Measurements from ENCODE around the gene PFKP. TPM values are rescaled to one million over a fixed set of nuclear protein-coding genes. Genes with fewer than 3 reads are reported as not detected.

The PFKP gene
- 17.5 and 24.6 TPM in 2 replicates for total RNA-seq
- polyA plus RNA-seq = 48.9 and 56.0 TPM in 2 replicates

- Histone ChIP-seq H3K4me1 (ENCODE audit: insufficient read depth) (peaks cover 8% of the 10 kb centered on the region), H3K9me2 (replicated peaks; ENCODE audit: insufficient read depth) (no peaks in the 10 kb centered on the region), H4K20me1 (ENCODE audit: insufficient read depth, poor library complexity, severe bottlenecking) (no peaks in the 10 kb centered on the region), H3K4me3 (peak within 1 kb of the TSS; percentile 87), H3K27me3 (peaks cover 35% of the 10 kb centered on the region), H3K27ac (peak within 1 kb of the TSS; percentile 20), H3K79me2 (peaks cover 3% of the 10 kb centered on the region), H3K9me3 (ENCODE audit: low read depth) (no peaks in the 10 kb centered on the region), H3K4me2 (peak within 1 kb of the TSS; percentile 99), H3K36me3 (replicated peaks; ENCODE audit: insufficient read depth, low read depth) (no peaks in the 10 kb centered on the region), H2AFZ (peak within 1 kb of the TSS; percentile 86)
- peak; percentile 35 for TF ChIP-seq EZH2 (IDR thresholded peaks at IDR 0.05; ENCODE audit: borderline replicate concordance)
- no peak for TF ChIP-seq EZH2phosphoT487 (IDR thresholded peaks at IDR 0.05; ENCODE audit: low read depth, severe bottlenecking, unreplicated experiment)
- TF ChIP-seq, protein P1, sequence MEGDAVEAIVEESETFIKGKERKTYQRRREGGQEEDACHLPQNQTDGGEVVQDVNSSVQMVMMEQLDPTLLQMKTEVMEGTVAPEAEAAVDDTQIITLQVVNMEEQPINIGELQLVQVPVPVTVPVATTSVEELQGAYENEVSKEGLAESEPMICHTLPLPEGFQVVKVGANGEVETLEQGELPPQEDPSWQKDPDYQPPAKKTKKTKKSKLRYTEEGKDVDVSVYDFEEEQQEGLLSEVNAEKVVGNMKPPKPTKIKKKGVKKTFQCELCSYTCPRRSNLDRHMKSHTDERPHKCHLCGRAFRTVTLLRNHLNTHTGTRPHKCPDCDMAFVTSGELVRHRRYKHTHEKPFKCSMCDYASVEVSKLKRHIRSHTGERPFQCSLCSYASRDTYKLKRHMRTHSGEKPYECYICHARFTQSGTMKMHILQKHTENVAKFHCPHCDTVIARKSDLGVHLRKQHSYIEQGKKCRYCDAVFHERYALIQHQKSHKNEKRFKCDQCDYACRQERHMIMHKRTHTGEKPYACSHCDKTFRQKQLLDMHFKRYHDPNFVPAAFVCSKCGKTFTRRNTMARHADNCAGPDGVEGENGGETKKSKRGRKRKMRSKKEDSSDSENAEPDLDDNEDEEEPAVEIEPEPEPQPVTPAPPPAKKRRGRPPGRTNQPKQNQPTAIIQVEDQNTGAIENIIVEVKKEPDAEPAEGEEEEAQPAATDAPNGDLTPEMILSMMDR (IDR thresholded peaks at IDR 0.05; ENCODE audit: poor library complexity) = no peak
- DNase-seq (ENCODE audit: low spot score) = peak; percentile 44
- WGBS (ENCODE audit: low lambda C conversion rate, missing lambda C conversion rate) = 2% methylated on average over 20 of the region's 86 CpGs
Observed at GRCh38 chr10:3067118-3067858, at the start of gene PFKP. Gene PFKP (plus strand): TSS chr10:3067548. CDS start chr10:3067596, 48 bp downstream.

- Histone ChIP-seq H3K4me2 (no peak overlapping the region), H3K27ac (no peak overlapping the region), H3K9me3 (ENCODE audit: low read depth) (no peaks in the 10 kb centered on the region), H3K9me2 (replicated peaks; ENCODE audit: insufficient read depth) (no peaks in the 10 kb centered on the region), H3K4me1 (ENCODE audit: insufficient read depth) (peaks cover 8% of the 10 kb centered on the region), H4K20me1 (ENCODE audit: insufficient read depth, poor library complexity, severe bottlenecking) (no peaks in the 10 kb centered on the region), H3K79me2 (no peaks in the 10 kb centered on the region), H3K4me3 (no peak overlapping the region), H3K27me3 (no peaks in the 10 kb centered on the region), H3K36me3 (replicated peaks; ENCODE audit: insufficient read depth, low read depth) (no peaks in the 10 kb centered on the region), H2AFZ (no peak overlapping the region)
- 96% methylated on average over 4 of the region's 4 CpGs for WGBS (ENCODE audit: low lambda C conversion rate, missing lambda C conversion rate)
- DNase-seq (ENCODE audit: low spot score) = no peak
- no peak for TF ChIP-seq EZH2phosphoT487 (IDR thresholded peaks at IDR 0.05; ENCODE audit: low read depth, severe bottlenecking, unreplicated experiment)
- TF ChIP-seq EZH2 (IDR thresholded peaks at IDR 0.05; ENCODE audit: borderline replicate concordance) = no peak
- TF ChIP-seq, protein P1 (IDR thresholded peaks at IDR 0.05; ENCODE audit: poor library complexity) = no peak
Observed at GRCh38 chr10:3018247-3018646, 49.1 kb upstream of the PFKP start.

GRCh38 chr10:3020311-3020710 lies 47.0 kb upstream of the PFKP start:
- no peaks in the 10 kb centered on the region for H4K20me1 ChIP-seq (ENCODE audit: insufficient read depth, poor library complexity, severe bottlenecking)
- H3K4me2 ChIP-seq = no peak overlapping the region
- H3K36me3 ChIP-seq (replicated peaks; ENCODE audit: insufficient read depth, low read depth) = no peaks in the 10 kb centered on the region
- TF ChIP-seq EZH2phosphoT487 (IDR thresholded peaks at IDR 0.05; ENCODE audit: low read depth, severe bottlenecking, unreplicated experiment) = no peak
- TF ChIP-seq EZH2 (IDR thresholded peaks at IDR 0.05; ENCODE audit: borderline replicate concordance) = no peak
- TF ChIP-seq, protein P1 (IDR thresholded peaks at IDR 0.05; ENCODE audit: poor library complexity) = no peak
- H3K9me2 ChIP-seq (replicated peaks; ENCODE audit: insufficient read depth) = no peaks in the 10 kb centered on the region
- H3K27ac ChIP-seq = no peak overlapping the region
- H2AFZ ChIP-seq = no peak overlapping the region
- H3K79me2 ChIP-seq = no peaks in the 10 kb centered on the region
- H3K4me3 ChIP-seq = no peak overlapping the region
- H3K4me1 ChIP-seq (ENCODE audit: insufficient read depth) = no peaks in the 10 kb centered on the region
- H3K9me3 ChIP-seq (ENCODE audit: low read depth) = no peaks in the 10 kb centered on the region
- no peak for DNase-seq (ENCODE audit: low spot score)
- H3K27me3 ChIP-seq = no peaks in the 10 kb centered on the region
- 91% methylated on average over 15 of the region's 15 CpGs for WGBS (ENCODE audit: low lambda C conversion rate, missing lambda C conversion rate)
